Hepatic stellate cell (primary cell): Measurements from ENCODE around the gene SMPX.

Source experiments
- DNase-seq: peaks from one replicate; pipeline ENCODE4 v3.0.0; 2011; ENCODE audit warnings: low spot score

The SMPX gene

DNA sequence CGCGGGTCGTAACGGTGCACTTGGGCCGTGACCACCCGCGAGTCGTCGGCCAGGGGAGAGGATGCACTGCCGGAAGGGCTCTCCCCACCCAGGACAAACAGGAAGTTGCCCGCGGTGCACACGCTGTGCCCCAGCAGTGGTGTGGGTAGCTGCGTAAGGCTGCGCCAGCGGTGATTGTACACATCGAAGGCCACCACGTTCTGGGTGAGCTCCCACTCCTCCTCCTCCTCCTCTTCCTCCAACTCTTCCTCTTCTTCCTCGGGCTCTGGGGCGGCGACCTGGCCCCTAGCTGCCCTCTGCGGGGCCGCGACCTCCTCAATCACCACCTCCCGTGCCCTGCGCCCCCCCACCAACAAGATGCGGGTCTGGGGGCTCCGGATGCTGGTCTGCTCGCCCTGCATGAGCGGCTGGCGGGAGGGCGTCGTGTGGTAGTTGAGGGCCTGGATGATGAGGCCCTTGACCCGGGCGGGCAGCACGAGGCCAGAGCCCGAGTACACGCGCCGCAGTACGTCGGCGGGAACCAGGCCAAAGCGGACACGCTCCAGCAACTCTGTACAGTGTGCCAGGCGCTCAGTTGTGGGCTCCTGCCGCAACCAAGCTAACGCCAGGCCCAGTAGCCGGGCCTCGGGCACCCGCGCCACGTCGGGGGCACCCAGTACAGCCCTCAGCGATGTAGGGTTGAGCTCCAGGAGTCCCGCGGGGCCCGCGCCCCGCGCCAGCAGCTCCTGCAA is 101.2 kb downstream of the SMPX start:
- DNase-seq, result no peak
